ENCODE results near the gene MIDN.

DNA sequence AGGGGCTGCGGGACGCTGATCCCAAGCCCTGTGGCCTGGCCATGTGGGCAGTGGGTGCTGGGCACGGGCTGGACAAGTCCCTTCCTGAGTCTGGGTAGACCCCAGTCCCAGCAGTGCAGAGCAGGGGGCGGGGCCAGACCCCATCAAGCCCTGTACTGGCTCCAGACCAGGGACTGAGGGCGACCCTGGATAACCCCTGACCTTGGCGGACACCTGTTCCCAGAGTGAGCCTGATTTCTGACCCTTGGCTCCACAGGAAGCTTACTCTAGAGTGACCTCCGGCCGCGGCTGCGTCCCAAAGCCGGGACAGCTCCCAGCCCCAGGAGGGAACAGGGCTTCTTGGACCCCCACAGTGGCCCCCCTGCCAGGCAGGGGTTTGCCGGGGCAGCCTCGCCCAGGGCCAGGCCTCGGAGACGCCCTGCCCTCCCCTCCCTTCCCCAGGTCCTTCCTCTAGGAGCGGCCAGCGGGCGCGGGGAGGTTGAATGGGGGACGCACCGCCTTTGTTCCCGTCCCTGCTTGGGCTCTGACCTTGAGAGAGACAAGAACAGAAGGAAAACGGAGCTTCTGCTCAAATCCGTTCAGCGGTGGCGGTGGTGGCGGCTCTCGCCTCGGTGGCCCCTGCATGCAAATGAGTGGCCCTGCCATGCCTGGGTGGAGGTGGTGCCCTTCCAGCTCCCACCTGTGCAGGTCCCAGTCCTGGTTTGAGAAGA is 35.0 kb downstream of the MIDN start:
- no peak for TF ChIP-seq CTCF (IDR thresholded peaks at IDR 0.05; ENCODE audit: poor library complexity, severe bottlenecking)
- TF ChIP-seq EP300 (conservative IDR thresholded peaks at IDR 0.05; ENCODE audit: poor library complexity, severe bottlenecking): no peak
